Activated effector memory CD4-positive, alpha-beta T cell treated with Interleukin-2 at 50 U/mL for 16 hours (primary cell): ENCODE data around the gene VGLL4.
"Not testable (repeated sequence)": the region's sequence is repeated elsewhere in the genome, so short reads cannot be mapped to it uniquely, and the experiment has no call there.

Experiments
- DNase-seq: peaks from one replicate; pipeline ENCODE4 v3.0.0-alpha.2; 2020

Gene VGLL4

GRCh38 chr3:11643605-11644087, at the start of gene VGLL4:
Gene VGLL4 (minus strand): TSS chr3:11643915. CDS start chr3:11643518, 397 bp downstream.
- DNase-seq, result peak; percentile 47

- DNase-seq, result no peak
Observed at GRCh38 chr3:11692532-11692813, 48.8 kb upstream of the VGLL4 start.

- no peak for DNase-seq
Observed at GRCh38 chr3:11691767-11692531, 48.2 kb upstream of the VGLL4 start.

- no peak for DNase-seq
Observed at GRCh38 chr3:11690863-11691766, 47.4 kb upstream of the VGLL4 start.

GRCh38 chr3:11689749-11690148, 46.0 kb upstream of the VGLL4 start:
- no peak for DNase-seq

- DNase-seq, result not testable (repeated sequence)
Observed at GRCh38 chr3:11684980-11685379, 41.3 kb upstream of the VGLL4 start.

GRCh38 chr3:11680509-11680908, 36.8 kb upstream of the VGLL4 start:
- no peak for DNase-seq

GRCh38 chr3:11679964-11680363, 36.2 kb upstream of the VGLL4 start:
- no peak for DNase-seq

- no peak for DNase-seq
Observed at GRCh38 chr3:11672363-11672762, 28.6 kb upstream of the VGLL4 start.

- no peak for DNase-seq
Observed at GRCh38 chr3:11671648-11672100, 28.0 kb upstream of the VGLL4 start.

GRCh38 chr3:11668243-11669235, 24.8 kb upstream of the VGLL4 start:
- no peak for DNase-seq

GRCh38 chr3:11665331-11665730, 21.6 kb upstream of the VGLL4 start:
- DNase-seq, result no peak

- DNase-seq, result no peak
Observed at GRCh38 chr3:11662392-11662990, 18.8 kb upstream of the VGLL4 start.

- DNase-seq, result no peak
Observed at GRCh38 chr3:11661827-11662226, 18.1 kb upstream of the VGLL4 start.

- DNase-seq, result no peak
Observed at GRCh38 chr3:11661052-11661656, 17.4 kb upstream of the VGLL4 start.

- no peak for DNase-seq
Observed at GRCh38 chr3:11660242-11660641, 16.5 kb upstream of the VGLL4 start.

GRCh38 chr3:11658180-11658579, 14.5 kb upstream of the VGLL4 start:
- no peak for DNase-seq

- no peak for DNase-seq
Observed at GRCh38 chr3:11655196-11655928, 11.6 kb upstream of the VGLL4 start.

GRCh38 chr3:11654166-11654565, 10.5 kb upstream of the VGLL4 start:
- DNase-seq, result no peak

- DNase-seq, result no peak
Observed at GRCh38 chr3:11653298-11654055, 9.8 kb upstream of the VGLL4 start.
